Measurements from ENCODE around the gene PIWIL1. TPM values are rescaled to one million over a fixed set of nuclear protein-coding genes. Genes with fewer than 3 reads are reported as not detected.

Gene PIWIL1
- total and polyA plus RNA-seq, 2 of the 4 experiments (the other 2 are of a cell fraction): not detected

GRCh38 chr12:130371296-130371695 is 33.6 kb downstream of the PIWIL1 start:
- Histone ChIP-seq H3K4ac (ENCODE audit: low read depth, low read length) (no peak overlapping the region), H3K56ac (ENCODE audit: extremely low read depth, insufficient read depth, low read length) (no peak overlapping the region), H4K91ac (ENCODE audit: insufficient read depth, low read depth, low read length) (no peak overlapping the region), H3K9me3 (ENCODE audit: control insufficient read depth, insufficient read depth, low read length) (peaks cover 16% of the 10 kb centered on the region), H4K5ac (ENCODE audit: low read depth, low read length) (no peak overlapping the region), H2AK9ac (replicated peaks; ENCODE audit: low read depth, low read length, poor library complexity) (no peak overlapping the region), H4K20me1 (ENCODE audit: insufficient read depth, low read length) (no peaks in the 10 kb centered on the region), H3K36me3 (ENCODE audit: control insufficient read depth, insufficient read depth, low read length) (no peaks in the 10 kb centered on the region), H2AFZ (replicated peaks; ENCODE audit: low read length, poor library complexity) (no peak overlapping the region), H2BK15ac (ENCODE audit: low read depth, low read length) (no peak overlapping the region), H2BK20ac (ENCODE audit: low read depth, low read length) (no peak overlapping the region), H3K4me3 (ENCODE audit: insufficient read depth, low read depth, low read length) (no peak overlapping the region), H3K4me2 (ENCODE audit: low read depth, low read length) (no peak overlapping the region), H2BK5ac (ENCODE audit: low read depth, low read length, poor library complexity, severe bottlenecking) (no peak overlapping the region), H4K8ac (ENCODE audit: low read depth in 2 of 2, low read length in 2 of 2) (no peak overlapping the region), H3K18ac (ENCODE audit: low read depth, low read length) (no peak overlapping the region), H3K27ac (ENCODE audit: insufficient read depth, low read length) (no peak overlapping the region), H3K27me3 (ENCODE audit: control insufficient read depth, insufficient read depth, low read length) (no peaks in the 10 kb centered on the region), H3K9me1 (ENCODE audit: insufficient read depth, low read length) (no peaks in the 10 kb centered on the region), H3K9ac (ENCODE audit: low read depth, low read length) (no peak overlapping the region), H2AK5ac (ENCODE audit: low read depth, low read length) (no peak overlapping the region), H3K4me1 (ENCODE audit: control insufficient read depth, insufficient read depth, low read length) (no peaks in the 10 kb centered on the region), H2BK120ac (ENCODE audit: low read depth, low read length) (no peak overlapping the region), H3K23ac (ENCODE audit: low read depth, low read length) (no peak overlapping the region), H3K79me1 (ENCODE audit: low read depth in 1 of 2, low read length in 2 of 2) (no peaks in the 10 kb centered on the region), H3K14ac (replicated peaks; ENCODE audit: low read depth, low read length) (no peak overlapping the region)
- intact Hi-C loops (cut with micrococcal nuclease): no loop called here
- ChIA-PET POLR2A (ENCODE audit: unreplicated experiment) (no interaction called here), CTCF (no interaction called here)
- dilution Hi-C loops (cut with HindIII; ENCODE audit: low sequenced_read_pairs, unreplicated experiment): no loop called here
- 0% methylated on average over 1 of the region's 5 CpGs; no CpG with 5 or more reads in 1 of the 2 experiments for WGBS, 2 experiments (ENCODE audit: extremely low coverage in 2 of 2, insufficient read length in 1 of 2)
- TF ChIP-seq SMC3 (IDR thresholded peaks at IDR 0.05; ENCODE audit: low read depth, low read length) (no peak), BHLHE40 (IDR thresholded peaks at IDR 0.05; ENCODE audit: low read depth, low read length) (no peak), RCOR1 (IDR thresholded peaks at IDR 0.05; ENCODE audit: insufficient replicate concordance, low read length) (no peak), FOS (IDR thresholded peaks at IDR 0.05; ENCODE audit: low read depth, low read length) (no peak), CHD1 (IDR thresholded peaks at IDR 0.05; ENCODE audit: low read depth, low read length) (no peak), MAFK (IDR thresholded peaks at IDR 0.05; ENCODE audit: low read depth, low read length) (no peak), RFX5 (IDR thresholded peaks at IDR 0.05; ENCODE audit: low read depth, low read length) (no peak), CTCF (conservative IDR thresholded peaks at IDR 0.05; ENCODE audit: low read depth, low read length) (no peak), MXI1 (IDR thresholded peaks at IDR 0.05; ENCODE audit: borderline replicate concordance, low read depth, low read length) (no peak), MAZ (IDR thresholded peaks at IDR 0.05; ENCODE audit: borderline replicate concordance, low read depth, low read length) (no peak), RAD21 (IDR thresholded peaks at IDR 0.05; ENCODE audit: low read length) (no peak), NFE2L2 (IDR thresholded peaks at IDR 0.05; ENCODE audit: low read depth, low read length) (no peak), USF2 (IDR thresholded peaks at IDR 0.05; ENCODE audit: low read depth, low read length) (no peak), ELK1 (IDR thresholded peaks at IDR 0.05; ENCODE audit: borderline replicate concordance, low read depth, low read length) (no peak), CEBPB (IDR thresholded peaks at IDR 0.05; ENCODE audit: low read depth, low read length) (no peak), POLR2A (IDR thresholded peaks at IDR 0.05; ENCODE audit: low read depth, low read length) (no peak)
- no peak for DNase-seq
- ATAC-seq (ENCODE audit: low read depth): no peak
- in situ Hi-C loops (cut with MboI; ENCODE audit: low sequenced_read_pairs): no loop called here
- no TSS peak for BruUV-seq (replicated peaks)

Data from IMR-90 (cell line).